HG02884 (cell line): Measurements from ENCODE around the gene PPARG.
"Not testable (repeated sequence)": the region's sequence is repeated elsewhere in the genome, so short reads cannot be mapped to it uniquely, and the experiment has no call there.

Experiments
- ATAC-seq: cut with Tn5 transposase; IDR thresholded peaks from one replicate; pipeline ENCODE4 v1.9.1; 2021; ENCODE audit warnings: mild to moderate bottlenecking, moderate library complexity; ENCODE audit not compliant: unreplicated experiment

PPARG gene

GRCh38 chr3:12371525-12372140 is 82.8 kb downstream of the PPARG start:
- no peak for ATAC-seq

GRCh38 chr3:12372741-12373280 is 83.9 kb downstream of the PPARG start:
- ATAC-seq: no peak

GRCh38 chr3:12375572-12375971 is 86.7 kb downstream of the PPARG start:
- no peak for ATAC-seq

GRCh38 chr3:12379640-12380429 is 91.0 kb downstream of the PPARG start:
- no peak for ATAC-seq

GRCh38 chr3:12380461-12380860 is 91.6 kb downstream of the PPARG start:
- no peak for ATAC-seq

GRCh38 chr3:12381199-12381598 is 92.3 kb downstream of the PPARG start:
- ATAC-seq: no peak

- ATAC-seq: no peak
Observed at GRCh38 chr3:12383218-12383617, 94.3 kb downstream of the PPARG start.

- ATAC-seq: no peak
Observed at GRCh38 chr3:12384451-12385233, 95.8 kb downstream of the PPARG start.

GRCh38 chr3:12386514-12387291 is 97.8 kb downstream of the PPARG start:
- not testable (repeated sequence) for ATAC-seq

- no peak for ATAC-seq
Observed at GRCh38 chr3:12388185-12388584, 99.3 kb downstream of the PPARG start.

GRCh38 chr3:12392101-12392878 is 103.4 kb downstream of the PPARG start:
- no peak for ATAC-seq

GRCh38 chr3:12393894-12394293 is 105.0 kb downstream of the PPARG start:
- no peak for ATAC-seq

GRCh38 chr3:12394569-12395271 is 105.8 kb downstream of the PPARG start:
- ATAC-seq: peak; percentile 12

GRCh38 chr3:12395349-12396012 is 106.6 kb downstream of the PPARG start:
- peak; percentile 96 for ATAC-seq

- ATAC-seq: no peak
Observed at GRCh38 chr3:12396471-12396870, 107.6 kb downstream of the PPARG start.

- no peak for ATAC-seq
Observed at GRCh38 chr3:12399226-12399625, 110.4 kb downstream of the PPARG start.

GRCh38 chr3:12400616-12401194 is 111.8 kb downstream of the PPARG start:
- no peak for ATAC-seq

- ATAC-seq: no peak
Observed at GRCh38 chr3:12401208-12401607, 112.3 kb downstream of the PPARG start.
